ENCODE data around the gene DMWD. TPM values are rescaled to one million over a fixed set of nuclear protein-coding genes. Genes with fewer than 3 reads are reported as not detected.

The DMWD gene
- total RNA-seq, 4 donors from 2014 or later, result 26.8 to 72.9 (median 54.8) TPM

GRCh38 chr19:45828523-45828922 is 35.9 kb upstream of the DMWD start:
- intact Hi-C loops (cut with DNase I; ENCODE audit: low total_unique reads), result no loop called here
- H3K4me1 ChIP-seq, result peaks cover 0 to 5% (median 0%) of the 10 kb centered on the region in 4 donors
- H3K27ac ChIP-seq, result no peak overlapping the region
- in situ Hi-C loops (cut with MboI; ENCODE audit: low pct_ligation_motif_present in 1 of 4, low pct_unique_long_range_greater_than_20kb in 1 of 4, low sequenced_read_pairs in 3 of 4), result no loop called here
- H3K9me3 ChIP-seq, result no peaks in the 10 kb centered on the region
- WGBS, 2 donors (ENCODE audit: low coverage in 1 of 2), result 87 to 88% methylated on average over 9 of the region's 9 CpGs
- TF ChIP-seq POLR2AphosphoS5 (IDR thresholded peaks at IDR 0.05) (no peak), POLR2A (IDR thresholded peaks at IDR 0.05) (no peak), EP300 (IDR thresholded peaks at IDR 0.05; ENCODE audit: low read depth) (no peak), CTCF (IDR thresholded peaks at IDR 0.05) (no peak)
- H3K36me3 ChIP-seq, result peaks cover 0 to 78% (median 26%) of the 10 kb centered on the region in 4 donors
- no peaks in the 10 kb centered on the region for H3K27me3 ChIP-seq
- no peak for DNase-seq
- H3K4me3 ChIP-seq, result no peak overlapping the region

- TF ChIP-seq CTCF (IDR thresholded peaks at IDR 0.05) (no peak), POLR2A (IDR thresholded peaks at IDR 0.05) (no peak)
- intact Hi-C loops (cut with DNase I; ENCODE audit: low total_unique reads) (no loop called here), in situ Hi-C loops (cut with MboI; ENCODE audit: low pct_ligation_motif_present in 1 of 4, low pct_unique_long_range_greater_than_20kb in 1 of 4, low sequenced_read_pairs in 3 of 4) (no loop called here)
- Histone ChIP-seq H3K36me3 (peaks cover 0 to 70% (median 22%) of the 10 kb centered on the region in 4 donors), H3K27me3 (no peaks in the 10 kb centered on the region), H3K4me3 (no peak overlapping the region), H3K4me1 (peaks cover 0 to 5% (median 0%) of the 10 kb centered on the region in 4 donors), H3K27ac (no peak overlapping the region), H3K9me3 (no peaks in the 10 kb centered on the region)
- WGBS, 2 donors (ENCODE audit: low coverage in 1 of 2), result 94% methylated on average over 16 of the region's 16 CpGs; no CpG with 5 or more reads in 1 of the 2 donors
- DNase-seq, result no peak
These were observed 34.9 kb upstream of the DMWD start for GRCh38 chr19:45827459-45828093.

GRCh38 chr19:45826934-45827333 is 34.3 kb upstream of the DMWD start:
- WGBS, 2 donors (ENCODE audit: low coverage in 1 of 2), result 84 to 90% methylated on average over 9 to 10 of the region's 11 CpGs
- H3K36me3 ChIP-seq, result peaks cover 0 to 64% (median 22%) of the 10 kb centered on the region in 4 donors
- TF ChIP-seq POLR2AphosphoS5 (IDR thresholded peaks at IDR 0.05), result no peak
- TF ChIP-seq EP300 (IDR thresholded peaks at IDR 0.05; ENCODE audit: low read depth), result no peak
- TF ChIP-seq CTCF (IDR thresholded peaks at IDR 0.05), result no peak
- TF ChIP-seq POLR2A (IDR thresholded peaks at IDR 0.05), result no peak
- no peaks in the 10 kb centered on the region for H3K27me3 ChIP-seq
- intact Hi-C loops (cut with DNase I; ENCODE audit: low total_unique reads) (no loop called here), in situ Hi-C loops (cut with MboI; ENCODE audit: low pct_ligation_motif_present in 1 of 4, low pct_unique_long_range_greater_than_20kb in 1 of 4, low sequenced_read_pairs in 3 of 4) (no loop called here)
- no peak overlapping the region for H3K4me3 ChIP-seq
- no peak for DNase-seq
- no peaks in the 10 kb centered on the region for H3K9me3 ChIP-seq
- peaks cover 0 to 5% (median 0%) of the 10 kb centered on the region in 4 donors for H3K4me1 ChIP-seq
- H3K27ac ChIP-seq, result no peak overlapping the region

- WGBS, 2 donors (ENCODE audit: low coverage in 1 of 2), result 85 to 90% methylated on average over 5 to 22 of the region's 22 CpGs
- in situ Hi-C loops (cut with MboI; ENCODE audit: low pct_ligation_motif_present in 1 of 4, low pct_unique_long_range_greater_than_20kb in 1 of 4, low sequenced_read_pairs in 3 of 4), result no loop called here
These were observed 33.6 kb upstream of the DMWD start for GRCh38 chr19:45825917-45826893.

More at GRCh38 chr19:45825917-45826893, 33.6 kb upstream of the DMWD start:
- DNase-seq, result no peak
- H3K9me3 ChIP-seq, result no peaks in the 10 kb centered on the region
- H3K36me3 ChIP-seq, result peaks cover 0 to 56% (median 22%) of the 10 kb centered on the region in 4 donors
- H3K4me3 ChIP-seq, result no peak overlapping the region
- intact Hi-C loops (cut with DNase I; ENCODE audit: low total_unique reads), result no loop called here
- no peak overlapping the region for H3K27ac ChIP-seq
- TF ChIP-seq CTCF (IDR thresholded peaks at IDR 0.05) (no peak), EP300 (IDR thresholded peaks at IDR 0.05; ENCODE audit: low read depth) (no peak), POLR2A (IDR thresholded peaks at IDR 0.05) (no peak), POLR2AphosphoS5 (IDR thresholded peaks at IDR 0.05) (no peak)
- H3K27me3 ChIP-seq, result no peaks in the 10 kb centered on the region
- peaks cover 0 to 5% (median 0%) of the 10 kb centered on the region in 4 donors for H3K4me1 ChIP-seq

All from transverse colon (tissue), 4 donors.